ENCODE results near the gene TRIM39.
A peak's percentile ranks its signal among the peaks of the same experiment; 100 is the strongest.

Gene TRIM39

GRCh38 chr6:30360139-30360538 lies 33.4 kb downstream of the TRIM39 start:
- H3K4me3 ChIP-seq (ENCODE audit: low read depth, low read length): no peak overlapping the region
- CTCF ChIA-PET: interaction anchor here (0.6 to 4.5 kb wide), 3 partner anchors 37 to 269 kb away, joined by 4 to 41 read pairs (median 16); no protein-coding TSS in a partner anchor
- no peaks in the 10 kb centered on the region for H3K9me3 ChIP-seq (ENCODE audit: control insufficient read depth, insufficient read depth, low read depth, low read length)
- no peak for TF ChIP-seq ZNF513 (tag by site-specific recombination; IDR thresholded peaks at IDR 0.05)
- no peak for TF ChIP-seq YY1 (tag by site-specific recombination; IDR thresholded peaks at IDR 0.05)
- TF ChIP-seq GLIS1 (tag by site-specific recombination; IDR thresholded peaks at IDR 0.05): no peak
- TF ChIP-seq PRDM2 (tag by site-specific recombination; IDR thresholded peaks at IDR 0.05; ENCODE audit: borderline replicate concordance): no peak
- TF ChIP-seq ZNF114 (tag by site-specific recombination; IDR thresholded peaks at IDR 0.05): no peak
- TF ChIP-seq PRDM6 (tag by site-specific recombination; IDR thresholded peaks at IDR 0.05): no peak
- TF ChIP-seq ZNF324 (tag by site-specific recombination; IDR thresholded peaks at IDR 0.05): no peak
- TF ChIP-seq ZNF701 (tag by site-specific recombination; IDR thresholded peaks at IDR 0.05): no peak
- H3K4me1 ChIP-seq (ENCODE audit: control insufficient read depth, insufficient read depth, low read length): no peaks in the 10 kb centered on the region
- H3K36me3 ChIP-seq (ENCODE audit: control insufficient read depth in 2 of 2, insufficient read depth in 1 of 2, low read length in 2 of 2): no peaks in the 10 kb centered on the region
- no peak overlapping the region for H3K27ac ChIP-seq (ENCODE audit: extremely low read depth, low read depth, low read length)
- POLR2A ChIA-PET: no interaction called here

GRCh38 chr6:30361661-30362060 lies 34.9 kb downstream of the TRIM39 start:
- ChIA-PET POLR2A (no interaction called here), CTCF (interaction anchor here (1.2 to 4.5 kb wide), 3 partner anchors 14 to 50 kb away, joined by 3 to 41 read pairs (median 3); no protein-coding TSS in a partner anchor)
- Histone ChIP-seq H3K4me3 (ENCODE audit: low read depth, low read length) (no peak overlapping the region), H3K27ac (ENCODE audit: extremely low read depth, low read depth, low read length) (no peak overlapping the region), H3K4me1 (ENCODE audit: control insufficient read depth, insufficient read depth, low read length) (no peaks in the 10 kb centered on the region), H3K9me3 (ENCODE audit: control insufficient read depth, insufficient read depth, low read depth, low read length) (no peaks in the 10 kb centered on the region), H3K36me3 (ENCODE audit: control insufficient read depth in 2 of 2, insufficient read depth in 1 of 2, low read length in 2 of 2) (no peaks in the 10 kb centered on the region)
- TF ChIP-seq BCL6B (tag by site-specific recombination; IDR thresholded peaks at IDR 0.05) (no peak), MEIS1 (CRISPR knock-in tag; IDR thresholded peaks at IDR 0.05; ENCODE audit: borderline replicate concordance) (no peak)

- Histone ChIP-seq H3K4me1 (ENCODE audit: control insufficient read depth, insufficient read depth, low read length) (no peaks in the 10 kb centered on the region), H3K4me3 (ENCODE audit: low read depth, low read length) (no peak overlapping the region), H3K9me3 (ENCODE audit: control insufficient read depth, insufficient read depth, low read depth, low read length) (no peaks in the 10 kb centered on the region), H3K36me3 (ENCODE audit: control insufficient read depth in 2 of 2, insufficient read depth in 1 of 2, low read length in 2 of 2) (no peaks in the 10 kb centered on the region), H3K27ac (ENCODE audit: extremely low read depth, low read depth, low read length) (no peak overlapping the region)
- POLR2A ChIA-PET: no interaction called here
- CTCF ChIA-PET: interaction anchor here (0.8 to 1.5 kb wide), 3 partner anchors 12 to 145 kb away, joined by 3 read pairs; no protein-coding TSS in a partner anchor
- TF ChIP-seq ZNF423 (tag by site-specific recombination; IDR thresholded peaks at IDR 0.05) (no peak), SALL2 (tag by site-specific recombination; IDR thresholded peaks at IDR 0.05; ENCODE audit: borderline replicate concordance) (no peak), ZNF18 (tag by site-specific recombination; IDR thresholded peaks at IDR 0.05) (no peak), BCL11A (tag by site-specific recombination; IDR thresholded peaks at IDR 0.05; ENCODE audit: low read depth) (no peak), ZNF623 (tag by site-specific recombination; IDR thresholded peaks at IDR 0.05) (no peak), PBX3 (CRISPR knock-in tag; IDR thresholded peaks at IDR 0.05) (no peak), ZNF335 (tag by site-specific recombination; conservative IDR thresholded peaks at IDR 0.05) (0 out of 2 replicates have a peak, but pooled peaks have one; percentile 26), ZBTB17 (tag by site-specific recombination; IDR thresholded peaks at IDR 0.05) (peak; percentile 50)
Observed at GRCh38 chr6:30363459-30363858, 36.7 kb downstream of the TRIM39 start.
